ENCODE measurements around the gene TP73.

TP73 gene

GRCh38 chr1:3778590-3779264 lies 126.4 kb downstream of the TP73 start:
- H3K79me2 ChIP-seq (ENCODE audit: insufficient read depth, low read depth) = no peaks in the 10 kb centered on the region
- H3K4me3 ChIP-seq (IDR thresholded peaks at IDR 0.05; ENCODE audit: insufficient read depth, low read depth, low read length) = no peak overlapping the region
- no peak overlapping the region for H3K4me2 ChIP-seq
- no peak overlapping the region for H3K27ac ChIP-seq
- peaks cover 9% of the 10 kb centered on the region for H3K4me1 ChIP-seq (ENCODE audit: low read depth, poor library complexity, severe bottlenecking)
- no peak overlapping the region for H3K9ac ChIP-seq
- H2AFZ ChIP-seq (ENCODE audit: low read depth) = no peak overlapping the region
- H3K36me3 ChIP-seq (ENCODE audit: insufficient read depth) = peaks cover 8% of the 10 kb centered on the region; the same call in 1 of the 2 replicates
- TF ChIP-seq, protein P1, sequence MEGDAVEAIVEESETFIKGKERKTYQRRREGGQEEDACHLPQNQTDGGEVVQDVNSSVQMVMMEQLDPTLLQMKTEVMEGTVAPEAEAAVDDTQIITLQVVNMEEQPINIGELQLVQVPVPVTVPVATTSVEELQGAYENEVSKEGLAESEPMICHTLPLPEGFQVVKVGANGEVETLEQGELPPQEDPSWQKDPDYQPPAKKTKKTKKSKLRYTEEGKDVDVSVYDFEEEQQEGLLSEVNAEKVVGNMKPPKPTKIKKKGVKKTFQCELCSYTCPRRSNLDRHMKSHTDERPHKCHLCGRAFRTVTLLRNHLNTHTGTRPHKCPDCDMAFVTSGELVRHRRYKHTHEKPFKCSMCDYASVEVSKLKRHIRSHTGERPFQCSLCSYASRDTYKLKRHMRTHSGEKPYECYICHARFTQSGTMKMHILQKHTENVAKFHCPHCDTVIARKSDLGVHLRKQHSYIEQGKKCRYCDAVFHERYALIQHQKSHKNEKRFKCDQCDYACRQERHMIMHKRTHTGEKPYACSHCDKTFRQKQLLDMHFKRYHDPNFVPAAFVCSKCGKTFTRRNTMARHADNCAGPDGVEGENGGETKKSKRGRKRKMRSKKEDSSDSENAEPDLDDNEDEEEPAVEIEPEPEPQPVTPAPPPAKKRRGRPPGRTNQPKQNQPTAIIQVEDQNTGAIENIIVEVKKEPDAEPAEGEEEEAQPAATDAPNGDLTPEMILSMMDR (conservative IDR thresholded peaks at IDR 0.05; ENCODE audit: low read depth, low read length) = no peak
- H3K27me3 ChIP-seq (ENCODE audit: insufficient read depth, low read depth) = no peaks in the 10 kb centered on the region
- H4K20me1 ChIP-seq (ENCODE audit: insufficient read depth) = no peaks in the 10 kb centered on the region

DNA sequence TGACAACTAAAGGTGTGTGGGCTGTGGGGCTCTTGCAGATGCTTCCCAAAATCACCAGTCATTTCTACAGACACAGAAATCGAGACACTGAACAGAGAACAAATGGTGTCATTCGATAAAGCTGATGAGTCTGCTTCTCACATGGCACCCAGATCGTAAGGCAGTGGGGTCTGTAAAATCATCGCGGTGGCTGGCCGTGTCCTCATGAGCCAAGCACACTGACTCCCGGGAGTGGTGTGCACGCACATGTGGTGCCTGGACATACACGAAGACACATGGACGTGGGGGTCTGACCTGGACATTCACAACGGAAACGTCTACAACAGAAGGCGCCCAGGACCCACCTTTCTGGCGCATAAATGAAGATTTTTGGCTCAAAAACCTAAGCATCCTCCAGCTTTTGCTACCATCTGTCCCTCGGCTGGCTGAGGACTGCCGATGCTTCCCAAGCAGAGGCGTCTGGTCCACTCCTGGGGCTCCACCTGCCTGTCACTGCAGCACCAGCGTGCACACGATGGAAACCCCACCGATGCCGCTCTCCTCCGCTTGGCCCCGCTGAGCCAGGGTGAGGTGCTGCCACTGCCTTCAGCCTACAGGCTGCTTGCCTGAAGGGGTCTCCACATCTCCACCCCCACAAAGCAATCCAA lies 127.1 kb downstream of the TP73 start:
- H3K9ac ChIP-seq = no peak overlapping the region
- H2AFZ ChIP-seq (ENCODE audit: low read depth) = no peak overlapping the region
- H3K79me2 ChIP-seq (ENCODE audit: insufficient read depth, low read depth) = no peaks in the 10 kb centered on the region
- peaks cover 8% of the 10 kb centered on the region; the same call in 1 of the 2 replicates for H3K36me3 ChIP-seq (ENCODE audit: insufficient read depth)
- H3K4me2 ChIP-seq = no peak overlapping the region
- TF ChIP-seq, protein P1 (conservative IDR thresholded peaks at IDR 0.05; ENCODE audit: low read depth, low read length) = no peak
- H3K27ac ChIP-seq = no peak overlapping the region
- H3K4me1 ChIP-seq (ENCODE audit: low read depth, poor library complexity, severe bottlenecking) = peaks cover 9% of the 10 kb centered on the region
- no peaks in the 10 kb centered on the region for H3K27me3 ChIP-seq (ENCODE audit: insufficient read depth, low read depth)
- no peaks in the 10 kb centered on the region for H4K20me1 ChIP-seq (ENCODE audit: insufficient read depth)
- no peak overlapping the region for H3K4me3 ChIP-seq (IDR thresholded peaks at IDR 0.05; ENCODE audit: insufficient read depth, low read depth, low read length)

DNA sequence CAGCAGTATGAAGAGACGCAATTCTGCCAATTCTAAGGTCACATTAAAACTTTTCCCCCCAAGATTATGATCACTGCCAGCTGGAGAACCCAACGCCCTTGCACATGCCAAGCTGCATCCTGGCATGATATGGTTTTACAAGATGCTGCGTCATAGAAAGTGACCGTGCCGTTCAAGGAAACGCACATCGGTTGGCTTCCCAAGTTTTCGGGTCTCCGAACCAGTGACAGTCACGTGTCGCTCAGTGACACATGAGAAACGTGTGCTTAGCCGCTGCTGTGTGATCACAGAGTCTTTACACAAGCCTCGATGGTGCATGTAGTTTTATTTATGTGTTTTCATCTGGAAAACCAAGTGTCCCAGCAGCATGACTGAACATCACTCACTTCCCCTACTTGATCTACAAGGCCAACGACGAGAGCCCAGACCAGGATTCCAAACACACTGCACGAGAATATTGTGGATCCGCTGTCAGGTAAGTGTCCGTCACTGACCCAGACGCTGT lies 127.6 kb downstream of the TP73 start:
- no peak overlapping the region for H2AFZ ChIP-seq (ENCODE audit: low read depth)
- no peak overlapping the region for H3K4me3 ChIP-seq (IDR thresholded peaks at IDR 0.05; ENCODE audit: insufficient read depth, low read depth, low read length)
- H3K36me3 ChIP-seq (ENCODE audit: insufficient read depth) = peaks cover 8% of the 10 kb centered on the region; the same call in 1 of the 2 replicates
- no peak overlapping the region for H3K27ac ChIP-seq
- no peaks in the 10 kb centered on the region for H3K79me2 ChIP-seq (ENCODE audit: insufficient read depth, low read depth)
- peaks cover 9% of the 10 kb centered on the region for H3K4me1 ChIP-seq (ENCODE audit: low read depth, poor library complexity, severe bottlenecking)
- no peaks in the 10 kb centered on the region for H3K27me3 ChIP-seq (ENCODE audit: insufficient read depth, low read depth)
- no peak overlapping the region for H3K4me2 ChIP-seq
- TF ChIP-seq, protein P1 (conservative IDR thresholded peaks at IDR 0.05; ENCODE audit: low read depth, low read length) = no peak
- H4K20me1 ChIP-seq (ENCODE audit: insufficient read depth) = no peaks in the 10 kb centered on the region
- H3K9ac ChIP-seq = no peak overlapping the region

DNA sequence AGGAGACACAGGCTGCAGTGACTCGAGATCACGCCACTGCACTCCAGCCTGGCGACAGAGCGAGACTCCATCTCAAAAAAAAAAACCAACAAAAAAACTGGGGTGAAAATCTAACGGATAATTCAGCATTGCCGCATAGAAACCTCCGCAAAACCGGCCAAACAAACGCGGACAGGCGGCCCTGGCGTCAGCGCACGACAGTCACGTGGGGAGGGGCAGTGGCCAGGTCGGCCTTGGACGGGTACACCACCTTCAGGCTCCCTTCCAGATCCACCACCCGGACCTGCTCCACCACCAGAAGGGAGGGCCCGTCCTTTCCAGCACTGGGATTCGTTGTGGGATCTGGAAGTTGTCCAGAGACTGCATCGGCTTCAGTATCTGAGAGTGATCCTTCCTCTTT lies 128.6 kb downstream of the TP73 start:
- TF ChIP-seq, protein P1 (conservative IDR thresholded peaks at IDR 0.05; ENCODE audit: low read depth, low read length) = no peak
- Histone ChIP-seq H3K27ac (no peak overlapping the region), H2AFZ (ENCODE audit: low read depth) (no peak overlapping the region), H3K4me3 (IDR thresholded peaks at IDR 0.05; ENCODE audit: insufficient read depth, low read depth, low read length) (no peak overlapping the region), H3K79me2 (ENCODE audit: insufficient read depth, low read depth) (no peaks in the 10 kb centered on the region), H3K4me2 (no peak overlapping the region), H3K36me3 (ENCODE audit: insufficient read depth) (peaks cover 8% of the 10 kb centered on the region; the same call in 1 of the 2 replicates), H3K27me3 (ENCODE audit: insufficient read depth, low read depth) (no peaks in the 10 kb centered on the region), H3K9ac (no peak overlapping the region), H3K4me1 (ENCODE audit: low read depth, poor library complexity, severe bottlenecking) (peaks cover 3% of the 10 kb centered on the region), H4K20me1 (ENCODE audit: insufficient read depth) (no peaks in the 10 kb centered on the region)

Data from KMS-11 (cell line).